Measurements from ENCODE around the gene FAM210A.

Gene FAM210A

DNA sequence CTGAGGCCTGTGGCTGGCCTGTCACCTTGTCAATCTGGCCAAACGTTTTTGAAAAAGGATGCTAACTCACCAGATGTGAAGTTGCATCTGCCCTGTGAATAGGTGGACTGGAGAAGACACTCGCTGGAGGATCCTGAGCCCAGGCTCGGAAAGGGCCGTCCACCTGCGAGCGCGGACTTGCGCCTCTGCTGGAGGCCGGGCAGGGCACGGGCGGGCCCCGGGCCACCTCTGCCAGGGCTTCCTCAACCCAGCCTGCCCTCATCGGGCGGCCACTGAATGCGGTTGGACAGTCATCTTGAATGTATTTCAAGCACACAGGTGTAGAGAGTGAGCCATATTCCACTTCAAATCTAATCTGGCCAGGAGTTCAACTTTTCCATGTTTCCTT is 83.9 kb downstream of the FAM210A start:
- no peak for TF ChIP-seq CTCF (IDR thresholded peaks at IDR 0.05; ENCODE audit: low read depth, low read length)
- no peaks in the 10 kb centered on the region for H3K27me3 ChIP-seq (ENCODE audit: insufficient read depth, low read depth, severe bottlenecking)
- no peaks in the 10 kb centered on the region for H3K36me3 ChIP-seq
- H3K9me3 ChIP-seq (ENCODE audit: severe bottlenecking), result no peaks in the 10 kb centered on the region
- no peak overlapping the region for H3K4me3 ChIP-seq (ENCODE audit: low read depth, low read length)
- H3K27ac ChIP-seq, result no peak overlapping the region
- DNase-seq, result no peak

DNA sequence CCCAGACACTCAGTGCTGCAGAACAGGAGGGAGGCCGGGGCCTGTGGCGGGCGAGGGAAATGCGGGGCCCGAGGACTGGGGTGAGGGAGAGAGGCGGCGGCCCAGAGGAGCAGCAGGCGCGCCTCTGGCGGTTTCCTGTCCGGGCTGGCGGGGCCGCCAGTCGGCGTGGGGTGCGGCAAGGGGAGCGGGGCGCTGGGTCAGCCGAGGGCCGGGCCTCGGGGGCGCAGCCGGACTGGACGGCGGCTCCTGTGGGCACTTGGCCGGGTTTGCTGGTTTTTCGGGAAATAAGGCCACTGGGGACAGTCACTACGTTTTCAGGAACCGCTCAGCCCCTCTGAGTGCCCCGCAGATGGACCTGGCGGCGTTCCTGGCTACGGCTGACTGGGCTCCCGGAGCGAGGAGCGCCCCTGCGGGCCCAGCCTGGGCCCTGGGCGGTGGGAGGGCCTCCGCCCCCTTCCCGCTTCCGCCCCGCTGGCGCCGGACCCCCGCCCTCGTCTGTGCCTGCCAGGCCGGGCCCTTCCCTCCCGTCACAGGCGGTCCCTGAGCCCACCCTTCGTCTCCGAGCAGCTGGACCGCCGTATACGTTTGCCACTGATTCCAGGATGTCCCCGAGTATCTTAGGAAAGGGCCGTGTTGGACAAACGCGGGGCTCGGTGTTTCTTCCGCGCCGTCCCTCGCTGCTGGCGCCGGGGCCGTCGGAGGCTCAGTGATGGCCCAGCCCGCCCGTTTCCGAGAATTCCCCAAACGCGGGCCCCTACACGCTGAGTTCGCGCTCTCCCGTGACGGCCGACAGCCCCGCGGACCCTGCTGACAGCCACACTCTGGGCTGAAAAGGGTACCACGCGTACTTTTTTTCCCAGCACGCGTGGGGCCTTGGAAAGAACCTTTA is 84.6 kb downstream of the FAM210A start:
- H3K27ac ChIP-seq, result no peak overlapping the region
- no peaks in the 10 kb centered on the region for H3K9me3 ChIP-seq (ENCODE audit: severe bottlenecking)
- H3K27me3 ChIP-seq (ENCODE audit: insufficient read depth, low read depth, severe bottlenecking), result no peaks in the 10 kb centered on the region
- no peaks in the 10 kb centered on the region for H3K36me3 ChIP-seq
- H3K4me3 ChIP-seq (ENCODE audit: low read depth, low read length), result no peak overlapping the region
- DNase-seq, result no peak
- TF ChIP-seq CTCF (IDR thresholded peaks at IDR 0.05; ENCODE audit: low read depth, low read length), result no peak

- H3K27me3 ChIP-seq (ENCODE audit: insufficient read depth, low read depth, severe bottlenecking), result no peaks in the 10 kb centered on the region
- H3K27ac ChIP-seq, result no peak overlapping the region
- no peak for DNase-seq
- TF ChIP-seq CTCF (IDR thresholded peaks at IDR 0.05; ENCODE audit: low read depth, low read length), result no peak
- no peak overlapping the region for H3K4me3 ChIP-seq (ENCODE audit: low read depth, low read length)
- H3K36me3 ChIP-seq, result no peaks in the 10 kb centered on the region
- no peaks in the 10 kb centered on the region for H3K9me3 ChIP-seq (ENCODE audit: severe bottlenecking)
These were observed 86.0 kb downstream of the FAM210A start for GRCh38 chr18:13640266-13640860.

- no peaks in the 10 kb centered on the region for H3K36me3 ChIP-seq
These were observed 87.4 kb downstream of the FAM210A start for GRCh38 chr18:13638719-13639595.

DNA sequence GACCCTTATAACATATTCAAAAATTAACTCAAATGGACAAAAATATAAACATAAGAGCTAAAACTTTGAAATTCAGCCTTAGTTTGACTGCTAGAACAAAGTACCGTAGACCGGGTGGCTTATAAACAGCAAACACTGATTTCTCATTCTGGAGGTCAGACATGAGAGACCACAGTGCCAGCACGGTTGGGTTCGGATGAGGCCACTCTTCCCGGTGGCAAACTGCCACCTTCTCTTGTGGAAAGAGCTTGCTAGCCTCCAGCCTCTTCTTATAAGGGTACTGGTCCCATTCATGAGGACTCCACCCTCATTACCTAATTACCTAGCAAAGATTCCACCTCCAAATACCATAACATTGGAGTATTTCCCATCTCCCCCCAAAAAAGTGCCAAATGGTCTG is 91.3 kb downstream of the FAM210A start:
- TF ChIP-seq CTCF (IDR thresholded peaks at IDR 0.05; ENCODE audit: low read depth, low read length), result no peak
- no peak overlapping the region for H3K4me3 ChIP-seq (ENCODE audit: low read depth, low read length)
- no peak for DNase-seq
- H3K36me3 ChIP-seq, result no peaks in the 10 kb centered on the region
- no peaks in the 10 kb centered on the region for H3K9me3 ChIP-seq (ENCODE audit: severe bottlenecking)
- no peaks in the 10 kb centered on the region for H3K27me3 ChIP-seq (ENCODE audit: insufficient read depth, low read depth, severe bottlenecking)
- H3K27ac ChIP-seq, result no peak overlapping the region

More at GRCh38 chr18:13638719-13639595, 87.4 kb downstream of the FAM210A start:
- no peak for DNase-seq
- no peak overlapping the region for H3K4me3 ChIP-seq (ENCODE audit: low read depth, low read length)
- no peaks in the 10 kb centered on the region for H3K9me3 ChIP-seq (ENCODE audit: severe bottlenecking)
- no peak overlapping the region for H3K27ac ChIP-seq
- no peaks in the 10 kb centered on the region for H3K27me3 ChIP-seq (ENCODE audit: insufficient read depth, low read depth, severe bottlenecking)
- no peak for TF ChIP-seq CTCF (IDR thresholded peaks at IDR 0.05; ENCODE audit: low read depth, low read length)

All from WERI-Rb-1 (cell line).